Peyer's patch (tissue), 4 donors: ENCODE measurements around the gene CRACR2B.

ENCODE experiments used
- CTCF ChIP-seq, 6 experiments: fragments of 450-650 bp in 4 of 6; fragments of 200-600 bp in 2 of 6; sonication (generic) in 1 of 6; IDR thresholded peaks; one replicate each; pipeline ENCODE4 v1.5.1; 2017 to 2019; ENCODE audit warnings: antibody characterized with exemption in 6 of 6, mild to moderate bottlenecking in 3 of 6, moderate library complexity in 1 of 6
- POLR2A ChIP-seq, 2 donors: fragments of 450-650 bp; IDR thresholded peaks; one replicate each; pipeline ENCODE4 v1.5.1; 2017; ENCODE audit warnings: antibody characterized with exemption in 2 of 2, mild to moderate bottlenecking in 2 of 2, moderate library complexity in 2 of 2

- no peak for TF ChIP-seq POLR2A (IDR thresholded peaks at IDR 0.05)
- no peak for TF ChIP-seq CTCF (IDR thresholded peaks at IDR 0.05)
Measured at GRCh38 chr11:802018-802617, 25.6 kb upstream of the CRACR2B start.
